ENCODE data around the gene QSOX2. TPM values are rescaled to one million over a fixed set of nuclear protein-coding genes. Genes with fewer than 3 reads are reported as not detected.

QSOX2 gene
- total RNA-seq, 1 experiment from 2014 or later, result 34.6 TPM

- intact Hi-C loops (cut with micrococcal nuclease), result no loop called here
- ChIA-PET CTCF (no interaction called here), RAD21 (ENCODE audit: low non-redundant PET in 1 of 2, low total read pairs in 2 of 2, uncharacterized antibody in 2 of 2, unreplicated experiment in 2 of 2) (no interaction called here), POLR2A (interaction anchor here (0.6 kb wide), 1 partner anchor 321 kb away, joined by 3 read pairs; no protein-coding TSS in a partner anchor)
- ATAC-seq (no peak), DNase-seq (ENCODE audit: low read depth, low spot score) (no peak)
- H3K4me1 ChIP-seq (ENCODE audit: control insufficient read depth in 1 of 2, insufficient read depth in 2 of 2, low read length in 2 of 2), result peaks cover 11 to 19% of the 10 kb centered on the region in 2 experiments; a peak in 3 of 4 replicates
- no peak overlapping the region for H3K4me3 ChIP-seq (replicated peaks in 1 of 2; ENCODE audit: low read depth in 1 of 2, low read length in 2 of 2)
- no peaks in the 10 kb centered on the region for H3K9me3 ChIP-seq (ENCODE audit: control insufficient read depth in 1 of 2, insufficient read depth in 1 of 2, low read depth in 1 of 2, low read length in 2 of 2)
- H3K79me2 ChIP-seq (ENCODE audit: insufficient read depth, low read length), result peaks cover 36% of the 10 kb centered on the region
- H3K9me2 ChIP-seq (ENCODE audit: insufficient read depth), result no peaks in the 10 kb centered on the region
- BruUV-seq (replicated peaks), result no TSS peak
- H3K27ac ChIP-seq (ENCODE audit: low read depth, low read length), result no peak overlapping the region
- no peak overlapping the region for H3K4me2 ChIP-seq (ENCODE audit: low read length)
- H4K20me1 ChIP-seq (ENCODE audit: insufficient read depth), result no peaks in the 10 kb centered on the region
- no peak for TF ChIP-seq EZH2phosphoT487 (IDR thresholded peaks at IDR 0.05; ENCODE audit: borderline replicate concordance)
- no peak for TF ChIP-seq ATF3 (IDR thresholded peaks at IDR 0.05)
- no peak for TF ChIP-seq ZFX (IDR thresholded peaks at IDR 0.05)
- no peak for TF ChIP-seq JUND (IDR thresholded peaks at IDR 0.05)
- TF ChIP-seq CBX3 (IDR thresholded peaks at IDR 0.05; ENCODE audit: low read depth), result no peak
- TF ChIP-seq MAX (IDR thresholded peaks at IDR 0.05), result no peak
- TF ChIP-seq ZNF274 (IDR thresholded peaks at IDR 0.05; ENCODE audit: low read depth, low read length), result no peak
- no peak for TF ChIP-seq CEBPB (IDR thresholded peaks at IDR 0.05; ENCODE audit: low read depth)
- no peak for TF ChIP-seq EGR1 (IDR thresholded peaks at IDR 0.05; ENCODE audit: low read depth)
- no peak for TF ChIP-seq POLR2AphosphoS5 (IDR thresholded peaks at IDR 0.05; ENCODE audit: low read depth, low read length)
- TF ChIP-seq POLR2A (IDR thresholded peaks at IDR 0.05; ENCODE audit: borderline replicate concordance, extremely low read depth, insufficient read depth, insufficient read length), result no peak
- no peak overlapping the region for H3K9ac ChIP-seq (ENCODE audit: low read length)
- H3K36me3 ChIP-seq (ENCODE audit: control insufficient read depth in 1 of 2, insufficient read depth in 2 of 2, low read length in 2 of 2), result peaks cover 10 to 43% of the 10 kb centered on the region in 2 experiments; a peak in 3 of 4 replicates
- H2AFZ ChIP-seq (ENCODE audit: low read depth, low read length, poor library complexity, severe bottlenecking), result no peak overlapping the region
- H3K27me3 ChIP-seq (ENCODE audit: insufficient read depth, low read length), result no peaks in the 10 kb centered on the region
Observed at GRCh38 chr9:136218271-136218670, 27.3 kb downstream of the QSOX2 start.

- ATAC-seq (no peak), DNase-seq (ENCODE audit: low read depth, low spot score) (no peak)
- ChIA-PET POLR2A (no interaction called here), RAD21 (ENCODE audit: low non-redundant PET in 1 of 2, low total read pairs in 2 of 2, uncharacterized antibody in 2 of 2, unreplicated experiment in 2 of 2) (no interaction called here), CTCF (no interaction called here)
- intact Hi-C loops (cut with micrococcal nuclease), result no loop called here
- H2AFZ ChIP-seq (ENCODE audit: low read depth, low read length, poor library complexity, severe bottlenecking), result no peak overlapping the region
- H3K9me2 ChIP-seq (ENCODE audit: insufficient read depth), result no peaks in the 10 kb centered on the region
- H3K79me2 ChIP-seq (ENCODE audit: insufficient read depth, low read length), result peaks cover 20% of the 10 kb centered on the region
- H3K27me3 ChIP-seq (ENCODE audit: insufficient read depth, low read length), result no peaks in the 10 kb centered on the region
- H3K4me1 ChIP-seq (ENCODE audit: control insufficient read depth in 1 of 2, insufficient read depth in 2 of 2, low read length in 2 of 2), result peaks cover 11 to 19% of the 10 kb centered on the region in 2 experiments; a peak in 3 of 4 replicates
- H3K9me3 ChIP-seq (ENCODE audit: control insufficient read depth in 1 of 2, insufficient read depth in 1 of 2, low read depth in 1 of 2, low read length in 2 of 2), result no peaks in the 10 kb centered on the region
- no peak overlapping the region for H3K4me3 ChIP-seq (replicated peaks in 1 of 2; ENCODE audit: low read depth in 1 of 2, low read length in 2 of 2)
- BruUV-seq (replicated peaks), result no TSS peak
- no peak overlapping the region for H3K4me2 ChIP-seq (ENCODE audit: low read length)
- no peaks in the 10 kb centered on the region for H4K20me1 ChIP-seq (ENCODE audit: insufficient read depth)
- no peak overlapping the region for H3K27ac ChIP-seq (ENCODE audit: low read depth, low read length)
- TF ChIP-seq POLR2A (IDR thresholded peaks at IDR 0.05; ENCODE audit: borderline replicate concordance, extremely low read depth, insufficient read depth, insufficient read length), result no peak
- no peak for TF ChIP-seq FOSL1 (IDR thresholded peaks at IDR 0.05; ENCODE audit: low read depth)
- TF ChIP-seq ZNF274 (IDR thresholded peaks at IDR 0.05; ENCODE audit: low read depth, low read length), result no peak
- no peak for TF ChIP-seq CBX3 (IDR thresholded peaks at IDR 0.05; ENCODE audit: low read depth)
- TF ChIP-seq CEBPB (IDR thresholded peaks at IDR 0.05; ENCODE audit: low read depth), result no peak
- TF ChIP-seq CTCF (IDR thresholded peaks at IDR 0.05 in 2 of 3, conservative IDR thresholded peaks at IDR 0.05 in 1 of 3; ENCODE audit: borderline replicate concordance in 1 of 3, insufficient read depth in 1 of 3, low read depth in 2 of 3, low read length in 2 of 3), result no peak
- H3K9ac ChIP-seq (ENCODE audit: low read length), result no peak overlapping the region
- peaks cover 12 to 30% of the 10 kb centered on the region in 2 experiments; a peak in 3 of 4 replicates for H3K36me3 ChIP-seq (ENCODE audit: control insufficient read depth in 1 of 2, insufficient read depth in 2 of 2, low read length in 2 of 2)
Observed at GRCh38 chr9:136216541-136217244, 28.9 kb downstream of the QSOX2 start.
